ENCODE measurements around the gene DNLZ. TPM values are rescaled to one million over a fixed set of nuclear protein-coding genes. Genes with fewer than 3 reads are reported as not detected.

Gene DNLZ
- total and polyA plus RNA-seq, 2 of the 4 experiments (the other 2 are of a cell fraction): 2.0 to 11.4 TPM

DNA sequence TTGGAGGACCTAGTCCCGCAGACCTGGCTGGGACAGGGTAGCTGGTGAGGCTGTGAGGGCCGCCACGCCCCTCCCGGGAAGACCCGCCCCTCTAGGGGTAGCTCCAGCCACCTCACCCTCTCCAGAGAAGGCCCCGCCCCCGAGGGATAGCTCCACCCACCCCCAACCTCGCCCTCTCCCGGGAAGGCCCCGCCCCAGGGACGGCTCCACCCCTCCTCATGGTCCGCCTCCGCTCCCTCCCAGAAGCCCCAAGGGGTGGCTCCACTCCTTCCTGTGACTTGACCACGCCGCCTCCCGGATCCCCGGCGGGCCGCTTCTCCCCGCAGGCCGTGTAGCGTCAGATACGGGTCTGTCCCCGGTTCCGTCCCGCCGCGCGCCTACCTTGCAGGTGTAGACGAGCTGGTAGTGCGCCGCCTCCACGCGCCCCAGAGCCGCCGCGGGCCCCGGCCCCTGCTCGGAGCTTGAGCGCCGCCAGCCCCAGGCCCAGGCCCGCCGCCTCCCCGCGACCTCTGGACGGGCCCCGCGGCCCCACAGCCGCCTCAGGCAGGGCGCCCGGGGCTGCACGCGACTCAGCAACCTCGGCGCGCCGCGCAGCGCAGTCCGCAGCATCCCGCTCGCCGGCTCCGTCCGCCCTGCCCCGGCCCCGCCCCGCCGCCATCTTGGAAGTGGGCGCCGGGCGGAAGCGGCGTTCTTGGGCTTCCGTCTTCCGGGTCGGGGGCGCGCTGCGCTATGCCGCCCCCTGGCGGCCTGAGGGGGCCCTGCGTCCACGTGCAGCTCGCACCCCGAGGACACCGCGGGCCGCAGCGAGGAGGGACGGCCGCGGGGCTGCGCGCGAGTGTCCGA, at the start of gene DNLZ (continued):
- peak; percentile 71 for TF ChIP-seq MXI1 (IDR thresholded peaks at IDR 0.05; ENCODE audit: borderline replicate concordance, low read depth, low read length)
- TF ChIP-seq POLR2A (IDR thresholded peaks at IDR 0.05; ENCODE audit: low read depth, low read length): peak; percentile 75
- peak; percentile 83 for TF ChIP-seq MAZ (IDR thresholded peaks at IDR 0.05; ENCODE audit: borderline replicate concordance, low read depth, low read length)
- TF ChIP-seq RAD21 (IDR thresholded peaks at IDR 0.05; ENCODE audit: low read length): peak; percentile 54
- no peak for TF ChIP-seq FOS (IDR thresholded peaks at IDR 0.05; ENCODE audit: low read depth, low read length)

DNA sequence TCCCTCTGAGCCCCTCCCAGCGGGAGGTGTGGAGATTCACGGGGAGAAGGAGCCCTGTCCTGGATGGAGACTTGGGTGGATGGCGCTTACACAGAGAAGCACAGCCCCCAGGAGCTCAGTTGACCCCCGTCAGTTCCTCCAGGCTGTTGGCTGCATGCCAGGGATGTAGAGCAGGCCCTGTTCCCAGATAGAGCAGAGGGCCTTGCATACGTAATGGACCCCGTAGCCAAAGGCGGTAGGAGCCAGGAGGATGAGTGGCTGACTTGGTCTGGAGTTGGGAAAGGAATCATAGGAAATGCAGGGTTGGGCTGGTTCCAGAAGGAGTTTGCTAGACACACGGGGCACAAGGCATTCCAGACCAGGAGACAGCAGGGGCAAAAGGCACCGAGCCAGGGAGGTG, 49.4 kb upstream of the DNLZ start:
- peaks cover 11 to 67% of the 10 kb centered on the region in 2 experiments for H3K79me1 ChIP-seq (ENCODE audit: low read depth in 1 of 2, low read length in 2 of 2)
- intact Hi-C loops (cut with micrococcal nuclease) (no loop called here), dilution Hi-C loops (cut with HindIII; ENCODE audit: low sequenced_read_pairs, unreplicated experiment) (no loop called here), in situ Hi-C loops (cut with MboI; ENCODE audit: low sequenced_read_pairs) (no loop called here)
- no TSS peak for BruUV-seq (replicated peaks)
- H3K27me3 ChIP-seq (ENCODE audit: control insufficient read depth, insufficient read depth, low read length): no peaks in the 10 kb centered on the region
- no peak overlapping the region for H2BK120ac ChIP-seq (ENCODE audit: low read depth, low read length)
- POLR2A ChIA-PET (ENCODE audit: unreplicated experiment): no interaction called here
- ATAC-seq (ENCODE audit: low read depth) (no peak), DNase-seq (no peak)
- peaks cover 13% of the 10 kb centered on the region; the same call in 1 of the 2 replicates for H3K9me1 ChIP-seq (ENCODE audit: insufficient read depth, low read length)
- H3K9me3 ChIP-seq (ENCODE audit: control insufficient read depth, insufficient read depth, low read length): no peaks in the 10 kb centered on the region
- peaks cover 48% of the 10 kb centered on the region for H3K36me3 ChIP-seq (ENCODE audit: control insufficient read depth, insufficient read depth, low read length)
- no peak overlapping the region for H4K8ac ChIP-seq (ENCODE audit: low read depth in 2 of 2, low read length in 2 of 2)
- no peak overlapping the region for H3K9ac ChIP-seq (ENCODE audit: low read depth, low read length)
- 61% methylated on average over 7 of the region's 9 CpGs; no CpG with 5 or more reads in 1 of the 2 experiments for WGBS, 2 experiments (ENCODE audit: extremely low coverage in 2 of 2, insufficient read length in 1 of 2)
- TF ChIP-seq BHLHE40 (IDR thresholded peaks at IDR 0.05; ENCODE audit: low read depth, low read length) (no peak), CHD1 (IDR thresholded peaks at IDR 0.05; ENCODE audit: low read depth, low read length) (no peak), NFE2L2 (IDR thresholded peaks at IDR 0.05; ENCODE audit: low read depth, low read length) (no peak), RCOR1 (IDR thresholded peaks at IDR 0.05; ENCODE audit: insufficient replicate concordance, low read length) (no peak), MAZ (IDR thresholded peaks at IDR 0.05; ENCODE audit: borderline replicate concordance, low read depth, low read length) (no peak), MAFK (IDR thresholded peaks at IDR 0.05; ENCODE audit: low read depth, low read length) (no peak), FOS (IDR thresholded peaks at IDR 0.05; ENCODE audit: low read depth, low read length) (no peak), POLR2A (IDR thresholded peaks at IDR 0.05; ENCODE audit: low read depth, low read length) (no peak), SMC3 (IDR thresholded peaks at IDR 0.05; ENCODE audit: low read depth, low read length) (no peak)
- TF ChIP-seq, protein P1, sequence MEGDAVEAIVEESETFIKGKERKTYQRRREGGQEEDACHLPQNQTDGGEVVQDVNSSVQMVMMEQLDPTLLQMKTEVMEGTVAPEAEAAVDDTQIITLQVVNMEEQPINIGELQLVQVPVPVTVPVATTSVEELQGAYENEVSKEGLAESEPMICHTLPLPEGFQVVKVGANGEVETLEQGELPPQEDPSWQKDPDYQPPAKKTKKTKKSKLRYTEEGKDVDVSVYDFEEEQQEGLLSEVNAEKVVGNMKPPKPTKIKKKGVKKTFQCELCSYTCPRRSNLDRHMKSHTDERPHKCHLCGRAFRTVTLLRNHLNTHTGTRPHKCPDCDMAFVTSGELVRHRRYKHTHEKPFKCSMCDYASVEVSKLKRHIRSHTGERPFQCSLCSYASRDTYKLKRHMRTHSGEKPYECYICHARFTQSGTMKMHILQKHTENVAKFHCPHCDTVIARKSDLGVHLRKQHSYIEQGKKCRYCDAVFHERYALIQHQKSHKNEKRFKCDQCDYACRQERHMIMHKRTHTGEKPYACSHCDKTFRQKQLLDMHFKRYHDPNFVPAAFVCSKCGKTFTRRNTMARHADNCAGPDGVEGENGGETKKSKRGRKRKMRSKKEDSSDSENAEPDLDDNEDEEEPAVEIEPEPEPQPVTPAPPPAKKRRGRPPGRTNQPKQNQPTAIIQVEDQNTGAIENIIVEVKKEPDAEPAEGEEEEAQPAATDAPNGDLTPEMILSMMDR (conservative IDR thresholded peaks at IDR 0.05; ENCODE audit: low read depth, low read length): no peak
- TF ChIP-seq, protein P2, sequence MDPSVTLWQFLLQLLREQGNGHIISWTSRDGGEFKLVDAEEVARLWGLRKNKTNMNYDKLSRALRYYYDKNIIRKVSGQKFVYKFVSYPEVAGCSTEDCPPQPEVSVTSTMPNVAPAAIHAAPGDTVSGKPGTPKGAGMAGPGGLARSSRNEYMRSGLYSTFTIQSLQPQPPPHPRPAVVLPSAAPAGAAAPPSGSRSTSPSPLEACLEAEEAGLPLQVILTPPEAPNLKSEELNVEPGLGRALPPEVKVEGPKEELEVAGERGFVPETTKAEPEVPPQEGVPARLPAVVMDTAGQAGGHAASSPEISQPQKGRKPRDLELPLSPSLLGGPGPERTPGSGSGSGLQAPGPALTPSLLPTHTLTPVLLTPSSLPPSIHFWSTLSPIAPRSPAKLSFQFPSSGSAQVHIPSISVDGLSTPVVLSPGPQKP (IDR thresholded peaks at IDR 0.05; ENCODE audit: borderline replicate concordance, low read depth, low read length): no peak
- H3K56ac ChIP-seq (ENCODE audit: extremely low read depth, insufficient read depth, low read length): no peak overlapping the region
- no peak overlapping the region for H3K23ac ChIP-seq (ENCODE audit: low read depth, low read length)
- no peak overlapping the region for H3K27ac ChIP-seq (ENCODE audit: insufficient read depth, low read length)
- H4K91ac ChIP-seq (ENCODE audit: insufficient read depth, low read depth, low read length): no peak overlapping the region
- CTCF ChIA-PET: no interaction called here
- H3K18ac ChIP-seq (ENCODE audit: low read depth, low read length): no peak overlapping the region
- no peak overlapping the region for H3K4me3 ChIP-seq (ENCODE audit: insufficient read depth, low read depth, low read length)
- H3K14ac ChIP-seq (replicated peaks; ENCODE audit: low read depth, low read length): no peak overlapping the region
- no peak overlapping the region for H2BK20ac ChIP-seq (ENCODE audit: low read depth, low read length)
- H2AK5ac ChIP-seq (ENCODE audit: low read depth, low read length): 0 out of 2 replicates have a peak overlapping the region, but pooled peaks have one; percentile 9
- no peak overlapping the region for H2BK15ac ChIP-seq (ENCODE audit: low read depth, low read length)
- H2AK9ac ChIP-seq (replicated peaks; ENCODE audit: low read depth, low read length, poor library complexity): peak overlapping the region; percentile 51
- H3K4me2 ChIP-seq (ENCODE audit: low read depth, low read length): no peak overlapping the region
- H4K5ac ChIP-seq (ENCODE audit: low read depth, low read length): no peak overlapping the region
- peaks cover 12% of the 10 kb centered on the region for H3K4me1 ChIP-seq (ENCODE audit: control insufficient read depth, insufficient read depth, low read length)
- peaks cover 36% of the 10 kb centered on the region for H4K20me1 ChIP-seq (ENCODE audit: insufficient read depth, low read length)
- H2AFZ ChIP-seq (replicated peaks; ENCODE audit: low read length, poor library complexity): peak overlapping the region; percentile 37
- H3K4ac ChIP-seq (ENCODE audit: low read depth, low read length): no peak overlapping the region
- no peak overlapping the region for H2BK5ac ChIP-seq (ENCODE audit: low read depth, low read length, poor library complexity, severe bottlenecking)
